ENCODE measurements around the gene HNRNPL. TPM values are rescaled to one million over a fixed set of nuclear protein-coding genes. Genes with fewer than 3 reads are reported as not detected.

Gene HNRNPL
- total and polyA plus RNA-seq, 9 of the 15 experiments (the other 6 are each of a cell fraction or from before 2014, with no cell fraction given) = 39.5 to 610 (median 299) TPM

DNA sequence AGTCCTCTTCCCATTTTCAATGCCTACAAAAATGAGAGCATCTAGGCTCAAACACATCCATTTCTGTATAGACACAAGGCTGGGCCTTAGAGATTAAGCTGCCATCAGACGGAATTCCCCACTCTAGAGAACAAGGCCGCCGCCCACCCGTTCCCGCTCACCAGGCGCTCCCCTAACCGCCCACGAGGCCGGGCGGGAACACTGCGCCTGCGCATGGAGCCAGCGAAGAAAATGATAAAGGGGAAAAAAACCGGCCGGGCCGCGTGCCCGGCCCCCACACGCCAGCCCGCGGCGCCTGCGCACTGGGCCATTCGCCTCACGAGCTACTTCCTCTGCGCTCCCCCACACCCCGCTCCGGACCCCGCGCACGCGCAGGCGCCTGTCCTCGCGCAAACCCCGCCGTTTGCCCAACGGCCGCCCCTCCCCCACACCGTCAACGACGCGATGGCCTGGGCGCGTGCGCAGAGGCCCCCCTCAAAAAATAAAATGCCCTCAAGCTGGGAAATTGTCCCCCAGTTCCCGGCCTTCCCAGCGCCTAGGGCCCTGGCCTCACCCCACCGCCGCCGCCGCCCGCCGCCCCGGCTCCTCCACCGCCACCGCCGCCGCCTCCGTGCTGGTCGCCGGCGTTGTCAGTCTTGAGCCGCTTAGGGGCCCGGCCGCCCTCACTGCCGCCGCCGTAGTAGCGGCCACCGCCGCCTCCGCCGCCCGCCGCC is 483 bp downstream of the HNRNPL start (continued):
- TF ChIP-seq, protein P1, sequence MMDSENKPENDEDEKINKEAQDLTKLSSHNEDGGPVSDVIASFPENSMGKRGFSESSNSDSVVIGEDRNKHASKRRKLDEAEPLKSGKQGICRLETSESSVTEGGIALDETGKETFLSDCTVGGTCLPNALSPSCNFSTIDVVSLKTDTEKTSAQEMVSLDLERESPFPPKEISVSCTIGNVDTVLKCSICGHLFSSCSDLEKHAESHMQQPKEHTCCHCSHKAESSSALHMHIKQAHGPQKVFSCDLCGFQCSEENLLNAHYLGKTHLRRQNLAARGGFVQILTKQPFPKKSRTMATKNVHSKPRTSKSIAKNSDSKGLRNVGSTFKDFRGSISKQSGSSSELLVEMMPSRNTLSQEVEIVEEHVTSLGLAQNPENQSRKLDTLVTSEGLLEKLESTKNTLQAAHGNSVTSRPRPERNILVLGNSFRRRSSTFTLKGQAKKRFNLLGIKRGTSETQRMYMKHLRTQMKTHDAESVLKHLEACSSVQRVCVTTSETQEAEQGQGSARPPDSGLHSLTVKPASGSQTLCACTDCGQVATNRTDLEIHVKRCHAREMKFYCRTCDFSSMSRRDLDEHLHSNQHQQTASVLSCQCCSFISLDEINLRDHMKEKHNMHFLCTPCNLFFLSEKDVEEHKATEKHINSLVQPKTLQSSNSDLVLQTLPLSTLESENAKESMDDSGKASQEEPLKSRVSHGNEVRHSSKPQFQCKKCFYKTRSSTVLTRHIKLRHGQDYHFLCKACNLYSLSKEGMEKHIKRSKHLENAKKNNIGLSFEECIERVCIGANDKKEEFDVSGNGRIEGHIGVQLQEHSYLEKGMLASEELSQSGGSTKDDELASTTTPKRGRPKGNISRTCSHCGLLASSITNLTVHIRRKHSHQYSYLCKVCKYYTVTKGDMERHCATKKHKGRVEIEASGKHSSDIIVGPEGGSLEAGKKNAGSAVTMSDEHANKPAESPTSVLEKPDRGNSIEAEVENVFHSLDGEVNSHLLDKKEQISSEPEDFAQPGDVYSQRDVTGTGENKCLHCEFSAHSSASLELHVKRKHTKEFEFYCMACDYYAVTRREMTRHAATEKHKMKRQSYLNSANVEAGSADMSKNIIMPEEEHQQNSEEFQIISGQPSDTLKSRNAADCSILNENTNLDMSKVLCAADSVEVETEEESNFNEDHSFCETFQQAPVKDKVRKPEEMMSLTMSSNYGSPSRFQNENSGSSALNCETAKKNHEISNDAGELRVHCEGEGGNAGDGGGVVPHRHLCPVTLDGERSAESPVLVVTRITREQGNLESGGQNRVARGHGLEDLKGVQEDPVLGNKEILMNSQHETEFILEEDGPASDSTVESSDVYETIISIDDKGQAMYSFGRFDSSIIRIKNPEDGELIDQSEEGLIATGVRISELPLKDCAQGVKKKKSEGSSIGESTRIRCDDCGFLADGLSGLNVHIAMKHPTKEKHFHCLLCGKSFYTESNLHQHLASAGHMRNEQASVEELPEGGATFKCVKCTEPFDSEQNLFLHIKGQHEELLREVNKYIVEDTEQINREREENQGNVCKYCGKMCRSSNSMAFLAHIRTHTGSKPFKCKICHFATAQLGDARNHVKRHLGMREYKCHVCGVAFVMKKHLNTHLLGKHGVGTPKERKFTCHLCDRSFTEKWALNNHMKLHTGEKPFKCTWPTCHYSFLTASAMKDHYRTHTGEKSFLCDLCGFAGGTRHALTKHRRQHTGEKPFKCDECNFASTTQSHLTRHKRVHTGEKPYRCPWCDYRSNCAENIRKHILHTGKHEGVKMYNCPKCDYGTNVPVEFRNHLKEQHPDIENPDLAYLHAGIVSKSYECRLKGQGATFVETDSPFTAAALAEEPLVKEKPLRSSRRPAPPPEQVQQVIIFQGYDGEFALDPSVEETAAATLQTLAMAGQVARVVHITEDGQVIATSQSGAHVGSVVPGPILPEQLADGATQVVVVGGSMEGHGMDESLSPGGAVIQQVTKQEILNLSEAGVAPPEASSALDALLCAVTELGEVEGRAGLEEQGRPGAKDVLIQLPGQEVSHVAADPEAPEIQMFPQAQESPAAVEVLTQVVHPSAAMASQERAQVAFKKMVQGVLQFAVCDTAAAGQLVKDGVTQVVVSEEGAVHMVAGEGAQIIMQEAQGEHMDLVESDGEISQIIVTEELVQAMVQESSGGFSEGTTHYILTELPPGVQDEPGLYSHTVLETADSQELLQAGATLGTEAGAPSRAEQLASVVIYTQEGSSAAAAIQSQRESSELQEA (IDR thresholded peaks at IDR 0.05; ENCODE audit: low read depth) = no peak
- TF ChIP-seq, protein P2, sequence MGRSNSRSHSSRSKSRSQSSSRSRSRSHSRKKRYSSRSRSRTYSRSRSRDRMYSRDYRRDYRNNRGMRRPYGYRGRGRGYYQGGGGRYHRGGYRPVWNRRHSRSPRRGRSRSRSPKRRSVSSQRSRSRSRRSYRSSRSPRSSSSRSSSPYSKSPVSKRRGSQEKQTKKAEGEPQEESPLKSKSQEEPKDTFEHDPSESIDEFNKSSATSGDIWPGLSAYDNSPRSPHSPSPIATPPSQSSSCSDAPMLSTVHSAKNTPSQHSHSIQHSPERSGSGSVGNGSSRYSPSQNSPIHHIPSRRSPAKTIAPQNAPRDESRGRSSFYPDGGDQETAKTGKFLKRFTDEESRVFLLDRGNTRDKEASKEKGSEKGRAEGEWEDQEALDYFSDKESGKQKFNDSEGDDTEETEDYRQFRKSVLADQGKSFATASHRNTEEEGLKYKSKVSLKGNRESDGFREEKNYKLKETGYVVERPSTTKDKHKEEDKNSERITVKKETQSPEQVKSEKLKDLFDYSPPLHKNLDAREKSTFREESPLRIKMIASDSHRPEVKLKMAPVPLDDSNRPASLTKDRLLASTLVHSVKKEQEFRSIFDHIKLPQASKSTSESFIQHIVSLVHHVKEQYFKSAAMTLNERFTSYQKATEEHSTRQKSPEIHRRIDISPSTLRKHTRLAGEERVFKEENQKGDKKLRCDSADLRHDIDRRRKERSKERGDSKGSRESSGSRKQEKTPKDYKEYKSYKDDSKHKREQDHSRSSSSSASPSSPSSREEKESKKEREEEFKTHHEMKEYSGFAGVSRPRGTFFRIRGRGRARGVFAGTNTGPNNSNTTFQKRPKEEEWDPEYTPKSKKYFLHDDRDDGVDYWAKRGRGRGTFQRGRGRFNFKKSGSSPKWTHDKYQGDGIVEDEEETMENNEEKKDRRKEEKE (IDR thresholded peaks at IDR 0.05; ENCODE audit: borderline replicate concordance in 1 of 2, control insufficient read depth in 1 of 2, low read depth in 2 of 2, low read length in 1 of 2) = no peak
- no peak for TF ChIP-seq ZC3H8 (IDR thresholded peaks at IDR 0.05)
- no peak for TF ChIP-seq SRSF1 (IDR thresholded peaks at IDR 0.05; ENCODE audit: low read depth, low read length)
- TF ChIP-seq SRSF9 (IDR thresholded peaks at IDR 0.05; ENCODE audit: borderline replicate concordance, low read depth, low read length) = no peak
- TF ChIP-seq ZNF830 (CRISPR knock-in tag; IDR thresholded peaks at IDR 0.05) = no peak
- TF ChIP-seq MYNN (IDR thresholded peaks at IDR 0.05) = 0 out of 2 replicates have a peak, but pooled peaks have one; percentile 38
- TF ChIP-seq MYNN (CRISPR knock-in tag; IDR thresholded peaks at IDR 0.05) = no peak
- TF ChIP-seq, protein P3, sequence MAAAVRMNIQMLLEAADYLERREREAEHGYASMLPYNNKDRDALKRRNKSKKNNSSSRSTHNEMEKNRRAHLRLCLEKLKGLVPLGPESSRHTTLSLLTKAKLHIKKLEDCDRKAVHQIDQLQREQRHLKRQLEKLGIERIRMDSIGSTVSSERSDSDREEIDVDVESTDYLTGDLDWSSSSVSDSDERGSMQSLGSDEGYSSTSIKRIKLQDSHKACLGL (CRISPR knock-in tag; IDR thresholded peaks at IDR 0.05; ENCODE audit: borderline replicate concordance, poor library complexity, severe bottlenecking) = peak; percentile 64
- TF ChIP-seq, protein P4, sequence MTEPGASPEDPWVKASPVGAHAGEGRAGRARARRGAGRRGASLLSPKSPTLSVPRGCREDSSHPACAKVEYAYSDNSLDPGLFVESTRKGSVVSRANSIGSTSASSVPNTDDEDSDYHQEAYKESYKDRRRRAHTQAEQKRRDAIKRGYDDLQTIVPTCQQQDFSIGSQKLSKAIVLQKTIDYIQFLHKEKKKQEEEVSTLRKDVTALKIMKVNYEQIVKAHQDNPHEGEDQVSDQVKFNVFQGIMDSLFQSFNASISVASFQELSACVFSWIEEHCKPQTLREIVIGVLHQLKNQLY (CRISPR knock-in tag; conservative IDR thresholded peaks at IDR 0.05) = no peak
- peak; percentile 64 for TF ChIP-seq CREM (IDR thresholded peaks at IDR 0.05; ENCODE audit: low read depth)
- TF ChIP-seq CHD4 (IDR thresholded peaks at IDR 0.05; ENCODE audit: insufficient read depth, insufficient replicate concordance, low read depth, low read length, poor library complexity, severe bottlenecking) = no peak
